Measurements from ENCODE around the gene RNU11.
"Not testable (repeated sequence)": the region's sequence is repeated elsewhere in the genome, so short reads cannot be mapped to it uniquely, and the experiment has no call there.

Gene RNU11

GRCh38 chr1:28663871-28664470 is 15.6 kb downstream of the RNU11 start:
- no peak for DNase-seq (ENCODE audit: low read depth)

GRCh38 chr1:28666806-28667205 is 18.4 kb downstream of the RNU11 start:
- no peak for DNase-seq (ENCODE audit: low read depth)

- no peak for DNase-seq (ENCODE audit: low read depth)
These were observed 20.0 kb downstream of the RNU11 start, which contains the start of gene GMEB1 for GRCh38 chr1:28668191-28668955. TSS of gene GMEB1 (plus strand) at chr1:28668784. CDS start at chr1:28683613, 14,829 bp downstream.

- DNase-seq (ENCODE audit: low read depth): no peak
These were observed 20.7 kb downstream of the RNU11 start for GRCh38 chr1:28668956-28669723.

- DNase-seq (ENCODE audit: low read depth): no peak
These were observed 22.9 kb downstream of the RNU11 start for GRCh38 chr1:28671254-28671780.

GRCh38 chr1:28672971-28673370 is 24.6 kb downstream of the RNU11 start:
- DNase-seq (ENCODE audit: low read depth): not testable (repeated sequence)

- DNase-seq (ENCODE audit: low read depth): no peak
These were observed 27.5 kb downstream of the RNU11 start for GRCh38 chr1:28675924-28676257.

GRCh38 chr1:28680151-28680550 is 31.8 kb downstream of the RNU11 start:
- no peak for DNase-seq (ENCODE audit: low read depth)

- DNase-seq (ENCODE audit: low read depth): no peak
These were observed 34.4 kb downstream of the RNU11 start for GRCh38 chr1:28682840-28683239.

- DNase-seq (ENCODE audit: low read depth): no peak
These were observed 36.5 kb downstream of the RNU11 start for GRCh38 chr1:28684937-28685336.

GRCh38 chr1:28691627-28692026 is 43.2 kb downstream of the RNU11 start:
- not testable (repeated sequence) for DNase-seq (ENCODE audit: low read depth)
